Lung (tissue), 12 donors: Measurements from ENCODE around the gene PVALEF. TPM values are rescaled to one million over a fixed set of nuclear protein-coding genes. Genes with fewer than 3 reads are reported as not detected.

Source experiments
- ATAC-seq: fragments of 200-7000 bp; cut with Tn5 transposase; one replicate; pipeline ENCODE4 v1.9.1; 2020; ENCODE audit warnings: moderate number of reproducible peaks; ENCODE audit not compliant: insufficient read depth, low FRiP score
- DNase-seq, 3 donors: peaks; one replicate each; pipeline ENCODE4 v3.0.0-alpha.2; 2013 to 2017
- H3K27ac ChIP-seq, 2 donors: one replicate each; pipeline ENCODE4 v1.5.1; 2013; ENCODE audit warnings: mild to moderate bottlenecking in 2 of 2, moderate library complexity in 2 of 2, control low read depth in 1 of 2, inconsistent platforms in 1 of 2, low read depth in 1 of 2, low read length in 1 of 2
- H3K27me3 ChIP-seq, 3 donors: one replicate each; pipeline ENCODE4 v1.5.1; 2013; ENCODE audit warnings: low read length in 2 of 3; ENCODE audit not compliant: control insufficient read depth in 3 of 3, insufficient read depth in 3 of 3
- H3K36me3 ChIP-seq, 4 donors: one replicate each; pipeline ENCODE4 v1.5.1; 2013; ENCODE audit warnings: low read length in 4 of 4, mild to moderate bottlenecking in 1 of 4, moderate library complexity in 1 of 4; ENCODE audit not compliant: control insufficient read depth in 4 of 4, insufficient read depth in 4 of 4
- H3K4me1 ChIP-seq, 5 donors: one replicate each; pipeline ENCODE4 v1.5.1; 2013; ENCODE audit warnings: low read length in 5 of 5, mild to moderate bottlenecking in 2 of 5, moderate library complexity in 1 of 5; ENCODE audit not compliant: control insufficient read depth in 5 of 5, insufficient read depth in 5 of 5
- H3K4me3 ChIP-seq: one replicate; pipeline ENCODE4 v1.5.1; 2013; ENCODE audit warnings: mild to moderate bottlenecking, control low read depth, moderate library complexity
- H3K9ac ChIP-seq, 2 donors: one replicate each; pipeline ENCODE4 v1.5.1; 2013; ENCODE audit warnings: low read length in 2 of 2, control low read depth in 1 of 2; ENCODE audit not compliant: insufficient read depth in 1 of 2
- H3K9me3 ChIP-seq, 4 donors: one replicate each; pipeline ENCODE4 v1.5.1; 2013; ENCODE audit warnings: low read length in 3 of 4, mild to moderate bottlenecking in 1 of 4, moderate library complexity in 1 of 4; ENCODE audit not compliant: control insufficient read depth in 4 of 4, insufficient read depth in 3 of 4
- WGBS, 2 donors: extraction: QIAGEN DNeasy Blood & Tissue Kit; methylation state at CpG; one replicate each; pipeline ENCODE4 v1.1.7; 2013; 5-methylcytosine and 5-hydroxymethylcytosine counted together
- polyA plus RNA-seq, 2 donors: library from polyadenylated mRNA; stranded (reverse); fragments of 200-250 nt; gene quantifications; one replicate each; pipeline ENCODE4 v1.2.1, GENCODE V29; 2013
- total RNA-seq, 2 donors: library from RNA; depleted of rRNA in 1 of 2; stranded (reverse); fragments of >200 nt in 1 of 2; gene quantifications; one replicate each; pipeline ENCODE4 v1.2.1, GENCODE V29; 2014 to 2021
- TF ChIP-seq, protein P1 (sequence below): IDR thresholded peaks from 2 replicates; pipeline ENCODE4 v1.5.1; 2012; ENCODE audit warnings: mild to moderate bottlenecking; ENCODE audit errors: control extremely low read depth, extremely low read depth
- donor health status: control.
- donor health status: control.
- donor health status: Bipolar disorder and iron deficiency.
- donor health status: healthy.
- donor health status: DM: yes; HTN: yes; CAD: no.

The PVALEF gene
- total and polyA plus RNA-seq, 4 donors: not detected

GRCh38 chr17:81128338-81128737 is 37.0 kb upstream of the PVALEF start:
- TF ChIP-seq, protein P1, sequence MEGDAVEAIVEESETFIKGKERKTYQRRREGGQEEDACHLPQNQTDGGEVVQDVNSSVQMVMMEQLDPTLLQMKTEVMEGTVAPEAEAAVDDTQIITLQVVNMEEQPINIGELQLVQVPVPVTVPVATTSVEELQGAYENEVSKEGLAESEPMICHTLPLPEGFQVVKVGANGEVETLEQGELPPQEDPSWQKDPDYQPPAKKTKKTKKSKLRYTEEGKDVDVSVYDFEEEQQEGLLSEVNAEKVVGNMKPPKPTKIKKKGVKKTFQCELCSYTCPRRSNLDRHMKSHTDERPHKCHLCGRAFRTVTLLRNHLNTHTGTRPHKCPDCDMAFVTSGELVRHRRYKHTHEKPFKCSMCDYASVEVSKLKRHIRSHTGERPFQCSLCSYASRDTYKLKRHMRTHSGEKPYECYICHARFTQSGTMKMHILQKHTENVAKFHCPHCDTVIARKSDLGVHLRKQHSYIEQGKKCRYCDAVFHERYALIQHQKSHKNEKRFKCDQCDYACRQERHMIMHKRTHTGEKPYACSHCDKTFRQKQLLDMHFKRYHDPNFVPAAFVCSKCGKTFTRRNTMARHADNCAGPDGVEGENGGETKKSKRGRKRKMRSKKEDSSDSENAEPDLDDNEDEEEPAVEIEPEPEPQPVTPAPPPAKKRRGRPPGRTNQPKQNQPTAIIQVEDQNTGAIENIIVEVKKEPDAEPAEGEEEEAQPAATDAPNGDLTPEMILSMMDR: no peak
- WGBS, 2 donors: 89% methylated on average over 14 of the region's 14 CpGs
- Histone ChIP-seq H3K9ac (no peak overlapping the region), H3K4me1 (peaks cover 0 to 16% (median 0%) of the 10 kb centered on the region in 5 donors), H3K9me3 (no peaks in the 10 kb centered on the region), H3K27ac (no peak overlapping the region), H3K27me3 (no peaks in the 10 kb centered on the region), H3K36me3 (peaks cover 0 to 31% (median 0%) of the 10 kb centered on the region in 4 donors), H3K4me3 (no peak overlapping the region)
- DNase-seq (no peak), ATAC-seq (no peak)

DNA sequence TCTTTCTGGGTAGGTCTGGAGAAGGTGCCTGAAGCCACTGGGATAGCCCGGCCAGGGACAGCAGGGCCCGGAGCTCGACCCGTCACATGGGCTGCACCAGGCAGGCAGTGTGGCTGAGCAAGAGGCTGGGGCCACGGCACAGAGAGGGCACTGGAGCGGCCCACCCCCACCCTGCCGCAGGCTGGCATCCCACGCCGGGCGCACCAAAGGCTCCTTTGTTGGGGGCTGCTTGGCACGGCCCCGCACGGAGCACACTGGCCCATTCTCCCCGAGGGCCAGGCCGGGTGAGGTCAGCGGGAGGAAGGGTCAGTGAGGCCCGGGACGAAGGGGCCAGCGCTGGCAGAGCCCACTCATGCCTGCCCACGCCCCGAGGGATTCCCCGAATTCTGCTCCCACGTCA is 36.5 kb upstream of the PVALEF start:
- Histone ChIP-seq H3K27ac (no peak overlapping the region), H3K4me3 (no peak overlapping the region), H3K9ac (no peak overlapping the region), H3K9me3 (no peaks in the 10 kb centered on the region), H3K27me3 (no peaks in the 10 kb centered on the region), H3K4me1 (peaks cover 0 to 19% (median 0%) of the 10 kb centered on the region in 5 donors), H3K36me3 (peaks cover 0 to 30% (median 0%) of the 10 kb centered on the region in 4 donors)
- ATAC-seq: no peak
- no peak for DNase-seq
- WGBS, 2 donors: 93 to 94% methylated on average over 21 to 23 of the region's 23 CpGs
- TF ChIP-seq, protein P1: no peak

DNA sequence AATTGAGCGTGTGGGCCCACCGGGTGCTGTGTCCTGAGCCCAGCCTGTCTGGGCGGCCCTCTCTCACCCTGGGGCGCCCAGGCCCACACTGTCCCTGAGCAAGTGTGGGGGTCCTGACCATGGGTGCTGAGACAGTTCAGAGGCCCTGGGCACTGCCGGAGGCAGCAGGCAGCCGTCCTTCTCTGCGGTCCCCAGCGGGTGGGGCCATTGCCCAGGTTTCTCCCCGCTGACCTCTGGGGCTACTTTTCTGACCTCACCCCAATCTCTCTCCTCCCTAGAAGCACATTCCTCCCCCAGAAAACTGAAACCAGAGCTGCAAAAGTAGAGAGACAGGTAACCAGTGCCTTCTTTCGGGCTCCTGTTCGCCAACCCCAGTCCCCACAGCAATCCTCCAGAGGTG is 36.0 kb upstream of the PVALEF start:
- DNase-seq: no peak
- Histone ChIP-seq H3K27me3 (no peaks in the 10 kb centered on the region), H3K36me3 (peaks cover 0 to 27% (median 0%) of the 10 kb centered on the region in 4 donors), H3K4me1 (peaks cover 0 to 19% (median 0%) of the 10 kb centered on the region in 5 donors), H3K4me3 (no peak overlapping the region), H3K27ac (no peak overlapping the region), H3K9me3 (no peaks in the 10 kb centered on the region), H3K9ac (no peak overlapping the region)
- TF ChIP-seq, protein P1: no peak
- ATAC-seq: no peak
- 90 to 93% methylated on average over 10 to 11 of the region's 11 CpGs for WGBS, 2 donors
